HepG2 (cell line): ENCODE measurements around the gene NFKBIA. TPM values are rescaled to one million over a fixed set of nuclear protein-coding genes. Genes with fewer than 3 reads are reported as not detected.

Source experiments
- CBFB ChIP-seq: sonication (generic); formaldehyde crosslinking; IDR thresholded peaks from 2 replicates; pipeline ENCODE4 v1.4.0; 2020; ENCODE audit warnings: missing genetic modification reagents
- CSRNP2 ChIP-seq: sonication (generic); formaldehyde crosslinking; conservative IDR thresholded peaks from 2 replicates; pipeline ENCODE4 v1.8.0; 2022; ENCODE audit warnings: low read depth, missing genetic modification reagents
- DNMT1 ChIP-seq: sonication (generic); formaldehyde crosslinking; IDR thresholded peaks from 2 replicates; pipeline ENCODE4 v1.5.1; 2020; ENCODE audit warnings: mild to moderate bottlenecking, missing genetic modification reagents
- FOXA3 ChIP-seq: IDR thresholded peaks from 2 replicates; pipeline ENCODE4 v1.6.1; 2016; ENCODE audit warnings: missing genetic modification reagents, missing compliant biosample characterization
- ISL2 ChIP-seq: sonication (generic); formaldehyde crosslinking; IDR thresholded peaks from 2 replicates; pipeline ENCODE4 v1.5.0; 2020; ENCODE audit warnings: missing genetic modification reagents
- POGZ ChIP-seq: sonication (generic); formaldehyde crosslinking; IDR thresholded peaks from 2 replicates; pipeline ENCODE4 v1.4.0; 2020; ENCODE audit warnings: mild to moderate bottlenecking, missing genetic modification reagents
- PRDM10 ChIP-seq: sonication (generic); formaldehyde crosslinking; IDR thresholded peaks from 2 replicates; pipeline ENCODE4 v1.4.0; 2020; ENCODE audit warnings: low read depth, missing genetic modification reagents
- REST ChIP-seq, 2 experiments: IDR thresholded peaks; 2 replicates each; pipeline ENCODE4 v1.6.1; 2011 to 2012; ENCODE audit warnings: low read length in 2 of 2, borderline replicate concordance in 1 of 2, low read depth in 1 of 2, mild to moderate bottlenecking in 1 of 2, moderate library complexity in 1 of 2
- SKI ChIP-seq: fragments of 450-650 bp; IDR thresholded peaks from one replicate; pipeline ENCODE4 v1.6.1; 2018; ENCODE audit warnings: mild to moderate bottlenecking; ENCODE audit not compliant: partially characterized antibody
- SOX6 ChIP-seq, 2 experiments: fragments of 450-650 bp in 1 of 2; sonication (generic) in 1 of 2; formaldehyde crosslinking in 1 of 2; IDR thresholded peaks; 2 replicates each; pipeline versions ENCODE4 v1.4.0 to v1.6.1; 2017 to 2020; ENCODE audit warnings: antibody characterized with exemption in 1 of 2, mild to moderate bottlenecking in 1 of 2, missing genetic modification reagents in 1 of 2
- SP1 ChIP-seq, 2 experiments: fragments of 450-650 bp in 1 of 2; sonication (generic) in 1 of 2; formaldehyde crosslinking in 1 of 2; IDR thresholded peaks; 2 replicates each; pipeline versions ENCODE4 v1.4.0 to v1.6.1; 2016 to 2020; ENCODE audit warnings: missing genetic modification reagents in 1 of 2
- SRSF9 ChIP-seq: fragments of 200-400 bp; formaldehyde crosslinking; IDR thresholded peaks from 2 replicates; pipeline ENCODE4 v1.6.1; 2018; ENCODE audit warnings: borderline replicate concordance, mild to moderate bottlenecking, low read depth, low read length; ENCODE audit not compliant: insufficient read depth, poor library complexity, severe bottlenecking
- ZBTB3 ChIP-seq: sonication (generic); formaldehyde crosslinking; IDR thresholded peaks from 2 replicates; pipeline ENCODE4 v1.4.0; 2020; ENCODE audit warnings: low read depth, mild to moderate bottlenecking, moderate library complexity, missing genetic modification reagents, borderline replicate concordance
- ZNF329 ChIP-seq: sonication (generic); formaldehyde crosslinking; IDR thresholded peaks from 2 replicates; pipeline ENCODE4 v1.9.0; 2021; ENCODE audit warnings: low read depth, mild to moderate bottlenecking, missing genetic modification reagents
- ZNF652 ChIP-seq: IDR thresholded peaks from 2 replicates; pipeline ENCODE4 v1.6.1; 2016; ENCODE audit warnings: low read depth, borderline replicate concordance
- ZNF720 ChIP-seq: sonication (generic); formaldehyde crosslinking; IDR thresholded peaks from 2 replicates; pipeline ENCODE4 v1.4.0; 2020; ENCODE audit warnings: missing genetic modification reagents
- ZNF740 ChIP-seq: sonication (generic); formaldehyde crosslinking; IDR thresholded peaks from 2 replicates; pipeline ENCODE4 v1.4.0; 2020; ENCODE audit warnings: missing genetic modification reagents
- ZNF776 ChIP-seq: sonication (generic); formaldehyde crosslinking; IDR thresholded peaks from 2 replicates; pipeline ENCODE4 v1.4.0; 2020; ENCODE audit warnings: mild to moderate bottlenecking, missing genetic modification reagents
- ZSCAN12 ChIP-seq: sonication (generic); formaldehyde crosslinking; IDR thresholded peaks from 2 replicates; pipeline ENCODE4 v1.9.0; 2021; ENCODE audit warnings: mild to moderate bottlenecking, missing genetic modification reagents
- polyA plus RNA-seq, 8 experiments: library from polyadenylated mRNA; depleted of rRNA in 3 of 8; stranded (reverse) in 7 of 8; unstranded in 1 of 8; fragments of >200 nt; fragmentation: Illumina TruSeq in 4 of 8; extraction: Trizol in 4 of 8; gene quantifications; 2 replicates each; pipeline versions ENCODE4 v1.2.1 to v1.2.3, GENCODE V29; 2011 to 2016; ENCODE audit warnings: low read depth in 4 of 8, missing spikeins in 1 of 8, mixed read lengths in 1 of 8; ENCODE audit not compliant: insufficient read depth in 1 of 8
- total RNA-seq, 5 experiments: library from RNA; depleted of rRNA; stranded (reverse); fragments of >200 nt; fragmentation: Illumina TruSeq; extraction: Trizol; gene quantifications; 2 replicates each; pipeline ENCODE4 v1.2.3, GENCODE V29; 2016; ENCODE audit warnings: low read depth in 1 of 5

The NFKBIA gene
- total and polyA plus RNA-seq, 2 of the 13 experiments (the other 11 are each of a cell fraction or from before 2014, with no cell fraction given) = 197 to 319 TPM

- no peak for TF ChIP-seq ZSCAN12 (CRISPR knock-in tag)
- TF ChIP-seq ZNF652 (CRISPR knock-in tag) = no peak
- no peak for TF ChIP-seq SP1 (IDR thresholded peaks at IDR 0.05)
- TF ChIP-seq SP1 (CRISPR knock-in tag; IDR thresholded peaks at IDR 0.05) = no peak
- no peak for TF ChIP-seq ZNF740 (CRISPR knock-in tag)
- no peak for TF ChIP-seq SRSF9
- no peak for TF ChIP-seq ZBTB3 (CRISPR knock-in tag)
- no peak for TF ChIP-seq CBFB (CRISPR knock-in tag)
- TF ChIP-seq FOXA3 (CRISPR knock-in tag) = no peak
- TF ChIP-seq PRDM10 (CRISPR knock-in tag) = no peak
- no peak for TF ChIP-seq ZNF776 (CRISPR knock-in tag)
- no peak for TF ChIP-seq ZNF720 (CRISPR knock-in tag)
- TF ChIP-seq POGZ (CRISPR knock-in tag) = no peak
- no peak for TF ChIP-seq SOX6 (IDR thresholded peaks at IDR 0.05)
- TF ChIP-seq SOX6 (CRISPR knock-in tag; IDR thresholded peaks at IDR 0.05) = no peak; the same call in 1 of the 2 replicates
- TF ChIP-seq CSRNP2 = no peak
- no peak for TF ChIP-seq DNMT1
- no peak for TF ChIP-seq ISL2 (CRISPR knock-in tag)
- no peak for TF ChIP-seq SKI
- TF ChIP-seq REST (IDR thresholded peaks at IDR 0.05; ENCODE audit: borderline replicate concordance in 1 of 2, low read depth in 1 of 2, low read length in 2 of 2) = no peak
- no peak for TF ChIP-seq ZNF329 (CRISPR knock-in tag)
Observed at GRCh38 chr14:35375558-35376025, 29.0 kb downstream of the NFKBIA start (continued).
